K562 (cell line): Measurements from ENCODE around the gene TRABD2B. TPM values are rescaled to one million over a fixed set of nuclear protein-coding genes. Genes with fewer than 3 reads are reported as not detected.

Source experiments
- ATAC-seq: fragments of 200-7000 bp; cut with Tn5 transposase; 3 replicates; pipeline ENCODE4 v1.9.1; 2020; ENCODE audit warnings: moderate library complexity
- BruUV-seq: library from RNA; stranded (reverse); fragments of 400-500 nt; replicated peaks from 2 replicates; lab custom pipeline; 2021; lab: Mats Ljungman, UMichigan
- CTCF ChIA-PET: fragments of 300-600 bp; formaldehyde crosslinking; extraction: SDS; loops from one replicate; lab custom pipeline; 2021; ENCODE audit warnings: low intra/inter-chr PET ratio; lab: Yijun Ruan, JAX
- POLR2A ChIA-PET: fragments of 300-600, 350-650 bp; sonication (Branson Sonifier 250); formaldehyde crosslinking; extraction: SDS; loops from one replicate; lab custom pipeline; 2021; ENCODE audit warnings: antibody characterized with exemption, inconsistent platforms; lab: Yijun Ruan, JAX
- DNase-seq, 4 experiments: peaks; one replicate each; pipeline versions ENCODE4 v3.0.0 to v3.0.0-alpha.2; 2011 to 2018; ENCODE audit warnings: low spot score in 3 of 4, mixed read lengths in 3 of 4; ENCODE audit errors: extremely low read depth in 1 of 4
- FAIRE-seq: peaks from 2 replicates; lab custom pipeline; 2011; peaks lifted over from hg19 to GRCh38; lab: Jason Lieb, UNC
- H2AFZ ChIP-seq: 2 replicates; pipeline ENCODE4 v1.6.0; 2011; ENCODE audit warnings: low read depth, low read length, control low read depth, inconsistent platforms
- H3K27ac ChIP-seq: fragments of 200-600 bp; 3 replicates; pipeline ENCODE4 v1.8.0; 2011; ENCODE audit warnings: low read depth, mild to moderate bottlenecking, control low read depth, inconsistent platforms, low read length, moderate library complexity, mixed read lengths; ENCODE audit errors: extremely low read depth
- H3K27me3 ChIP-seq, 2 experiments: fragments of 300-600 bp in 1 of 2; 2 replicates in 1 of 2; 3 replicates in 1 of 2; pipeline versions ENCODE4 v1.6.0 to v1.8.0; 2011; ENCODE audit warnings: inconsistent platforms in 2 of 2, low read length in 2 of 2, mild to moderate bottlenecking in 1 of 2, mixed read lengths in 1 of 2, moderate library complexity in 1 of 2; ENCODE audit not compliant: control insufficient read depth in 2 of 2, insufficient read depth in 2 of 2
- H3K36me3 ChIP-seq: fragments of 300-600 bp; 3 replicates; pipeline ENCODE4 v1.8.0; 2011; ENCODE audit warnings: mild to moderate bottlenecking, low read length, inconsistent platforms; ENCODE audit not compliant: control insufficient read depth, insufficient read depth
- H3K4me1 ChIP-seq, 2 experiments: fragments of 200-600 bp in 1 of 2; replicated peaks in 1 of 2; 2 replicates in 1 of 2; 3 replicates in 1 of 2; pipeline versions ENCODE4 v1.5.1 to v1.8.0; 2011; ENCODE audit warnings: inconsistent platforms in 2 of 2, low read length in 2 of 2, mild to moderate bottlenecking in 1 of 2, mixed read lengths in 1 of 2, moderate library complexity in 1 of 2; ENCODE audit not compliant: control insufficient read depth in 2 of 2, insufficient read depth in 2 of 2
- H3K4me2 ChIP-seq: 2 replicates; pipeline ENCODE4 v1.6.1; 2011; ENCODE audit warnings: low read length, control low read depth, inconsistent platforms, mixed read lengths; ENCODE audit not compliant: insufficient read depth
- H3K4me3 ChIP-seq: fragments of 200-600 bp; sonication (generic), shearing (Covaris generic); 2 replicates; pipeline ENCODE4 v1.5.1; 2016; ENCODE audit warnings: control low read depth, inconsistent platforms
- H3K79me2 ChIP-seq: fragments of 200-600 bp; 3 replicates; pipeline ENCODE4 v1.8.0; 2011; ENCODE audit warnings: low read length, inconsistent platforms; ENCODE audit not compliant: control insufficient read depth, insufficient read depth
- H3K9ac ChIP-seq, 2 experiments: 2 replicates each; pipeline versions ENCODE4 v1.6.0 to v1.6.1; 2011; ENCODE audit warnings: low read depth in 2 of 2, low read length in 2 of 2, control low read depth in 1 of 2, inconsistent platforms in 1 of 2, mild to moderate bottlenecking in 1 of 2, mixed read lengths in 1 of 2; ENCODE audit not compliant: insufficient read depth in 1 of 2
- H3K9me1 ChIP-seq: one replicate; pipeline ENCODE4 v1.6.0; 2011; ENCODE audit warnings: inconsistent platforms, mild to moderate bottlenecking, low read length, moderate library complexity; ENCODE audit not compliant: control insufficient read depth, insufficient read depth
- H3K9me3 ChIP-seq: replicated peaks from 2 replicates; pipeline ENCODE4 v1.5.1; 2011; ENCODE audit warnings: low read depth, low read length, inconsistent platforms; ENCODE audit not compliant: control insufficient read depth, insufficient read depth
- H4K20me1 ChIP-seq: replicated peaks from 2 replicates; pipeline ENCODE4 v1.6.1; 2011; ENCODE audit warnings: low read length, inconsistent platforms, mixed read lengths; ENCODE audit not compliant: control insufficient read depth, insufficient read depth
- EGR1 ChIP-seq: fragments of 450-650 bp; conservative IDR thresholded peaks from 2 replicates; pipeline ENCODE4 v1.6.1; 2017; ENCODE audit warnings: mild to moderate bottlenecking
- FOXO4 ChIP-seq: fragments of 450-650 bp; formaldehyde crosslinking; IDR thresholded peaks from 2 replicates; pipeline ENCODE4 v1.4.0; 2020; ENCODE audit warnings: mild to moderate bottlenecking, moderate library complexity
- GABPA ChIP-seq: fragments of 200-800 bp; sonication (Bioruptor generic); conservative IDR thresholded peaks from 2 replicates; pipeline ENCODE4 v1.6.1; 2016; ENCODE audit warnings: low read depth, missing genetic modification characterization, missing compliant biosample characterization
- KDM1A ChIP-seq, 2 experiments: fragments of 450-650 bp; IDR thresholded peaks; 2 replicates each; pipeline ENCODE4 v1.6.1; 2016; ENCODE audit warnings: mild to moderate bottlenecking in 2 of 2
- NR0B1 ChIP-seq: fragments of 450-650 bp; IDR thresholded peaks from one replicate; pipeline ENCODE4 v1.6.1; 2018; ENCODE audit warnings: mild to moderate bottlenecking, moderate library complexity; ENCODE audit not compliant: partially characterized antibody
- PHB ChIP-seq: fragments of 250-450 bp; sonication (Bioruptor Pico); IDR thresholded peaks from 2 replicates; pipeline ENCODE4 v1.5.0; 2021
- RERE ChIP-seq: sonication (generic); formaldehyde crosslinking; IDR thresholded peaks from 2 replicates; pipeline ENCODE4 v1.8.0; 2023; ENCODE audit warnings: missing genetic modification reagents, mild to moderate bottlenecking, borderline replicate concordance
- SP2 ChIP-seq: IDR thresholded peaks from 2 replicates; pipeline ENCODE4 v1.6.1; 2011; ENCODE audit warnings: mild to moderate bottlenecking, low read depth, low read length, moderate library complexity; ENCODE audit not compliant: poor library complexity, severe bottlenecking; ENCODE audit errors: extremely low read depth
- SRSF3 ChIP-seq: fragments of 200-400 bp; formaldehyde crosslinking; IDR thresholded peaks from 2 replicates; pipeline ENCODE4 v1.6.1; 2016; ENCODE audit warnings: mild to moderate bottlenecking, low read length, moderate library complexity; ENCODE audit not compliant: insufficient read depth
- TCFL5 ChIP-seq: fragments of 250-450 bp; sonication (Bioruptor Pico); conservative IDR thresholded peaks from 2 replicates; pipeline ENCODE4 v1.6.1; 2021; ENCODE audit warnings: mild to moderate bottlenecking, moderate library complexity, matching md5 sums
- TFAM ChIP-seq: fragments of 250-450 bp; sonication (Bioruptor Pico); conservative IDR thresholded peaks from 2 replicates; pipeline ENCODE4 v1.5.0; 2021; ENCODE audit warnings: mild to moderate bottlenecking, moderate library complexity
- YY1 ChIP-seq, 3 experiments: IDR thresholded peaks; 2 replicates each; pipeline ENCODE4 v1.6.1; 2011; ENCODE audit warnings: low read length in 2 of 3, mild to moderate bottlenecking in 2 of 3, moderate library complexity in 2 of 3, borderline replicate concordance in 1 of 3, control low read depth in 1 of 3, low read depth in 1 of 3; ENCODE audit not compliant: insufficient read depth in 3 of 3, insufficient replicate concordance in 2 of 3, control insufficient read depth in 1 of 3, insufficient read length in 1 of 3; ENCODE audit errors: extremely low read depth in 1 of 3
- ZNF695 ChIP-seq: fragments of 450-650 bp; formaldehyde crosslinking; IDR thresholded peaks from 2 replicates; pipeline ENCODE4 v1.4.0; 2020; ENCODE audit warnings: mild to moderate bottlenecking, moderate library complexity
- WGBS: fragments of 100-300 bp; shearing (Covaris generic); methylation state at CpG from one replicate; pipeline ENCODE4 v1.1.6; 2016; ENCODE audit warnings: low coverage, mixed read lengths; ENCODE audit not compliant: insufficient coverage; ENCODE audit errors: missing lambda C conversion rate; 5-methylcytosine and 5-hydroxymethylcytosine counted together
- in situ Hi-C: fragments of 300-500 bp; cut with MboI; formaldehyde crosslinking; loops from 4 replicates; pipeline ENCODE4 v1.15.0; 2018; ENCODE audit warnings: inconsistent platforms, mixed read lengths
- intact Hi-C: fragments of 100-400 bp; cut with micrococcal nuclease; formaldehyde crosslinking; loops from 2 replicates; pipeline ENCODE4 v1.14.2; 2022
- polyA plus RNA-seq, 8 experiments: library from polyadenylated mRNA; depleted of rRNA in 4 of 8; stranded (reverse) in 5 of 8; unstranded in 3 of 8; fragments of >200 nt; fragmentation: Nextera tagmentation in 2 of 8; fragmentation: Illumina TruSeq in 1 of 8; extraction: Ambion mirVana in 2 of 8; extraction: Trizol in 1 of 8; gene quantifications; 2 replicates each; pipeline versions ENCODE4 v1.2.1 to v1.2.3, GENCODE V29; 2011 to 2014; ENCODE audit warnings: inconsistent platforms in 1 of 8, missing spikeins in 1 of 8
- total RNA-seq, 7 experiments: library from RNA; depleted of rRNA in 6 of 7; stranded (reverse); fragments of >200 nt in 6 of 7; fragmentation: Illumina TruSeq in 2 of 7; extraction: Trizol in 2 of 7; gene quantifications; 2 replicates each; pipeline versions ENCODE4 v1.2.1 to v1.2.3, GENCODE V29; 2011 to 2021; ENCODE audit warnings: low replicate concordance in 1 of 7

Gene TRABD2B
- total and polyA plus RNA-seq, 9 of the 15 experiments (the other 6 are each of a cell fraction or from before 2014, with no cell fraction given), result not detected

- POLR2A ChIA-PET, result interaction anchor here (0.6 to 0.8 kb wide), 2 partner anchors 54 to 217 kb away, joined by 3 read pairs; no protein-coding TSS in a partner anchor
- intact Hi-C loops, result no loop called here
- BruUV-seq, result no TSS peak
- TF ChIP-seq YY1 (IDR thresholded peaks at IDR 0.05; ENCODE audit: borderline replicate concordance in 1 of 3, control insufficient read depth in 1 of 3, extremely low read depth in 1 of 3, insufficient read depth in 3 of 3, insufficient read length in 1 of 3, insufficient replicate concordance in 2 of 3, low read depth in 1 of 3, low read length in 2 of 3) (no peak), TCFL5 (CRISPR knock-in tag) (no peak), RERE (no peak), KDM1A (IDR thresholded peaks at IDR 0.05) (no peak), GABPA (tag) (no peak), SRSF3 (no peak), ZNF695 (CRISPR knock-in tag) (no peak), FOXO4 (CRISPR knock-in tag) (no peak), EGR1 (no peak), PHB (CRISPR knock-in tag) (no peak), TFAM (CRISPR knock-in tag) (no peak), SP2 (no peak), NR0B1 (no peak)
These were observed 227.2 kb downstream of the TRABD2B start for GRCh38 chr1:47769983-47770382.

More at GRCh38 chr1:47769983-47770382, 227.2 kb downstream of the TRABD2B start:
- Histone ChIP-seq H3K4me3 (no peak overlapping the region), H3K27me3 (peaks cover 7 to 66% of the 10 kb centered on the region in 2 experiments), H3K4me1 (peaks cover 0 to 6% of the 10 kb centered on the region in 2 experiments; a peak in 1 of 5 replicates), H3K9me3 (no peaks in the 10 kb centered on the region), H3K79me2 (no peaks in the 10 kb centered on the region), H4K20me1 (peaks cover 14% of the 10 kb centered on the region), H3K9ac (no peak overlapping the region), H3K4me2 (no peak overlapping the region), H3K9me1 (no peaks in the 10 kb centered on the region), H3K27ac (no peak overlapping the region), H3K36me3 (no peaks in the 10 kb centered on the region), H2AFZ (no peak overlapping the region)
- WGBS, result 3% methylated on average over 4 of the region's 4 CpGs
- FAIRE-seq, result no peak
- in situ Hi-C loops, result loop anchor here (25.0 kb wide), 1 partner anchor 442 kb away; the partner anchor contains the start of gene SLC5A9
- no peak for DNase-seq
- ATAC-seq, result no peak
- CTCF ChIA-PET, result no interaction called here
